GM12878 (cell line): ENCODE data around the gene DNAH2. TPM values are rescaled to one million over a fixed set of nuclear protein-coding genes. Genes with fewer than 3 reads are reported as not detected.

Experiments
- ATAC-seq: fragments of 200-7000 bp; cut with Tn5 transposase; 3 replicates; pipeline ENCODE4 v1.9.1; 2020; ENCODE audit warnings: mild to moderate bottlenecking, moderate library complexity
- BruUV-seq: library from RNA; stranded (reverse); fragments of 400-500 nt; replicated peaks from 2 replicates; lab custom pipeline; 2021; lab: Mats Ljungman, UMichigan
- CTCF ChIA-PET: fragments of 300-600 bp; sonication (Branson Sonifier 250); formaldehyde crosslinking; extraction: SDS; loops from one replicate; lab custom pipeline; 2021; ENCODE audit warnings: inconsistent platforms; lab: Yijun Ruan, JAX
- POLR2A ChIA-PET: fragments of 350-600 bp; formaldehyde crosslinking; extraction: SDS; loops from one replicate; lab custom pipeline; 2021; ENCODE audit warnings: inconsistent platforms; lab: Charles Lee
- RAD21 ChIA-PET: fragments of 300-600 bp; sonication (Branson Sonifier 250); formaldehyde crosslinking; loops from one replicate; lab custom pipeline; 2023; ENCODE audit warnings: antibody characterized with exemption; ENCODE audit not compliant: unreplicated experiment; lab: Charles Lee
- SMC1A ChIA-PET: fragments of 300-600 bp; sonication (Branson Sonifier 250); formaldehyde crosslinking; loops from one replicate; lab custom pipeline; 2023; ENCODE audit not compliant: unreplicated experiment, uncharacterized antibody; lab: Charles Lee
- DNase-seq: peaks from one replicate; pipeline ENCODE4 v3.0.0-alpha.2; 2011; ENCODE audit warnings: low read depth, low spot score
- FAIRE-seq: peaks from 3 replicates; lab custom pipeline; 2011; peaks lifted over from hg19 to GRCh38; lab: Jason Lieb, UNC
- H2AFZ ChIP-seq: 2 replicates; pipeline ENCODE4 v1.6.0; 2011; ENCODE audit warnings: low read depth, low read length, control low read depth; ENCODE audit not compliant: control insufficient read depth
- H3K27ac ChIP-seq: 2 replicates; pipeline ENCODE4 v1.5.1; 2011; ENCODE audit warnings: control low read depth; ENCODE audit not compliant: control insufficient read depth, insufficient read depth
- H3K27me3 ChIP-seq, 2 experiments: replicated peaks in 1 of 2; 2 replicates each; pipeline versions ENCODE4 v1.6.0 to v1.6.1; 2011; ENCODE audit warnings: low read length in 1 of 2; ENCODE audit not compliant: control insufficient read depth in 2 of 2, insufficient read depth in 2 of 2
- H3K36me3 ChIP-seq, 2 experiments: 2 replicates each; pipeline ENCODE4 v1.5.1; 2011; ENCODE audit warnings: low read length in 1 of 2; ENCODE audit not compliant: control insufficient read depth in 2 of 2, insufficient read depth in 2 of 2
- H3K4me1 ChIP-seq: 2 replicates; pipeline ENCODE4 v1.6.1; 2011; ENCODE audit warnings: mild to moderate bottlenecking, low read length, moderate library complexity, mixed read lengths; ENCODE audit not compliant: control insufficient read depth, insufficient read depth
- H3K4me2 ChIP-seq: 2 replicates; pipeline ENCODE4 v1.6.0; 2011; ENCODE audit warnings: control low read depth; ENCODE audit not compliant: control insufficient read depth, insufficient read depth
- H3K4me3 ChIP-seq: fragments of 200-600 bp; sonication (generic); 2 replicates; pipeline ENCODE4 v1.5.1; 2016
- H3K79me2 ChIP-seq: 2 replicates; pipeline ENCODE4 v1.6.0; 2011; ENCODE audit warnings: low read length; ENCODE audit not compliant: control insufficient read depth, insufficient read depth
- H3K9ac ChIP-seq: 2 replicates; pipeline ENCODE4 v1.8.0; 2011; ENCODE audit warnings: low read length, control low read depth, mixed read lengths; ENCODE audit not compliant: control insufficient read depth, insufficient read depth
- H3K9me3 ChIP-seq: replicated peaks from 3 replicates; pipeline ENCODE4 v1.5.1; 2011; ENCODE audit warnings: mild to moderate bottlenecking, low read length; ENCODE audit not compliant: control insufficient read depth, insufficient read depth
- H4K20me1 ChIP-seq: 2 replicates; pipeline ENCODE4 v1.6.0; 2011; ENCODE audit not compliant: control insufficient read depth, insufficient read depth
- EGR1 ChIP-seq, 2 experiments: IDR thresholded peaks; 1 replicate in 1 of 2; 2 replicates in 1 of 2; pipeline ENCODE4 v1.6.1; 2011 to 2012; ENCODE audit warnings: low read depth in 2 of 2, low read length in 2 of 2, borderline replicate concordance in 1 of 2, mild to moderate bottlenecking in 1 of 2, moderate library complexity in 1 of 2
- GATAD2B ChIP-seq: fragments of 450-650 bp; conservative IDR thresholded peaks from 2 replicates; pipeline ENCODE4 v1.6.1; 2017; ENCODE audit warnings: low read depth, mild to moderate bottlenecking, moderate library complexity
- IRF4 ChIP-seq: IDR thresholded peaks from 2 replicates; pipeline ENCODE4 v1.6.1; 2011; ENCODE audit warnings: low read depth, low read length
- TARDBP ChIP-seq: IDR thresholded peaks from 2 replicates; pipeline ENCODE4 v1.6.1; 2016; ENCODE audit warnings: borderline replicate concordance
- WGBS: methylation state at CpG from one replicate; pipeline ENCODE4 v1.1.6; 2016; ENCODE audit warnings: low lambda C conversion rate; ENCODE audit not compliant: insufficient replicate concordance, insufficient coverage; ENCODE audit errors: missing lambda C conversion rate; 5-methylcytosine and 5-hydroxymethylcytosine counted together
- in situ Hi-C: fragments of 300-500 bp; cut with MboI; formaldehyde crosslinking; loops from 9 replicates; pipeline ENCODE4 v1.14.3; 2018; ENCODE audit warnings: mixed read lengths
- intact Hi-C: fragments of 100-400 bp; cut with micrococcal nuclease; formaldehyde crosslinking; loops from one replicate; pipeline ENCODE4 v1.14.2; 2022; ENCODE audit not compliant: unreplicated experiment
- polyA plus RNA-seq, 11 experiments: library from polyadenylated mRNA; depleted of rRNA in 4 of 11; unstranded in 6 of 11; stranded (reverse) in 5 of 11; fragments of >200 nt; fragmentation: Nextera tagmentation in 4 of 11; fragmentation: Illumina TruSeq in 1 of 11; extraction: Ambion mirVana in 4 of 11; extraction: Trizol in 1 of 11; gene quantifications; 1 replicate in 1 of 11; 2 replicates in 10 of 11; pipeline versions ENCODE4 v1.2.1 to v1.2.3, GENCODE V29; 2011 to 2016; ENCODE audit warnings: inconsistent platforms in 2 of 11, missing spikeins in 2 of 11, low read depth in 1 of 11
- total RNA-seq, 4 experiments: library from RNA; depleted of rRNA in 3 of 4; stranded (reverse); fragments of >200 nt in 3 of 4; fragmentation: Illumina TruSeq in 1 of 4; extraction: Trizol in 1 of 4; gene quantifications; 2 replicates each; pipeline versions ENCODE4 v1.2.1 to v1.2.3, GENCODE V29; 2013 to 2021
- TF ChIP-seq, protein P1 (sequence below): fragments of 450-650 bp; IDR thresholded peaks from 2 replicates; pipeline ENCODE4 v1.6.1; 2018; ENCODE audit warnings: borderline replicate concordance, mild to moderate bottlenecking; ENCODE audit not compliant: partially characterized antibody
- TF ChIP-seq, protein P2 (sequence below): fragments of 150-350 bp; IDR thresholded peaks from 2 replicates; pipeline ENCODE4 v1.6.1; 2016; ENCODE audit warnings: low read depth, low read length
- TF ChIP-seq, protein P3 (sequence below): fragments of 450-650 bp; IDR thresholded peaks from 2 replicates; pipeline ENCODE4 v1.6.1; 2017; ENCODE audit warnings: mild to moderate bottlenecking, moderate library complexity
- TF ChIP-seq, protein P4 (sequence below): IDR thresholded peaks from 2 replicates; pipeline ENCODE4 v1.6.1; 2011; ENCODE audit warnings: mild to moderate bottlenecking, low read depth, low read length, moderate library complexity; ENCODE audit not compliant: insufficient replicate concordance

Gene DNAH2
- total and polyA plus RNA-seq, 10 of the 15 experiments (the other 5 are each of a cell fraction or from before 2014, with no cell fraction given): not detected

- Histone ChIP-seq H2AFZ (peak overlapping the region; percentile 51), H4K20me1 (no peaks in the 10 kb centered on the region; the same call in 1 of the 2 replicates), H3K27me3 (no peaks in the 10 kb centered on the region), H3K4me1 (peaks cover 26% of the 10 kb centered on the region), H3K79me2 (peaks cover 41% of the 10 kb centered on the region), H3K4me2 (peak overlapping the region; percentile 100), H3K9ac (peak overlapping the region; percentile 96), H3K9me3 (no peaks in the 10 kb centered on the region), H3K36me3 (peaks cover 5 to 17% of the 10 kb centered on the region in 2 experiments; a peak in 3 of 4 replicates), H3K4me3 (peak overlapping the region; percentile 92), H3K27ac (peak overlapping the region; percentile 95)
- POLR2A ChIA-PET: interaction anchor here (0.8 to 4.1 kb wide), 8 partner anchors 10 to 159 kb away, joined by 3 to 49 read pairs (median 3); partner anchors contain the start of genes CYB5D1, KDM6B and NAA38
- intact Hi-C loops (loop anchor here (1.0 kb wide), 1 partner anchor 9 kb away; no protein-coding TSS in a partner anchor), in situ Hi-C loops (no loop called here)
- SMC1A ChIA-PET: interaction anchor here (0.7 to 1.8 kb wide), 6 partner anchors 10 to 275 kb away, joined by 3 to 22 read pairs (median 4); partner anchors contain the start of gene KDM6B
- ATAC-seq (peak; percentile 73), DNase-seq (peak; percentile 68), FAIRE-seq (peak; percentile 95)
- 1% methylated on average over 63 of the region's 71 CpGs for WGBS
- CTCF ChIA-PET: interaction anchor here (0.6 to 5.7 kb wide), 11 partner anchors 10 to 274 kb away, joined by 3 to 57 read pairs (median 5); partner anchors contain the start of genes CYB5D1, KDM6B, NAA38 and TP53
- BruUV-seq: TSS peak; percentile 73
- RAD21 ChIA-PET: interaction anchor here (0.6 to 3.7 kb wide), 11 partner anchors 10 to 145 kb away, joined by 3 to 36 read pairs (median 4); partner anchors contain the start of genes KDM6B and NAA38
- TF ChIP-seq, protein P1, sequence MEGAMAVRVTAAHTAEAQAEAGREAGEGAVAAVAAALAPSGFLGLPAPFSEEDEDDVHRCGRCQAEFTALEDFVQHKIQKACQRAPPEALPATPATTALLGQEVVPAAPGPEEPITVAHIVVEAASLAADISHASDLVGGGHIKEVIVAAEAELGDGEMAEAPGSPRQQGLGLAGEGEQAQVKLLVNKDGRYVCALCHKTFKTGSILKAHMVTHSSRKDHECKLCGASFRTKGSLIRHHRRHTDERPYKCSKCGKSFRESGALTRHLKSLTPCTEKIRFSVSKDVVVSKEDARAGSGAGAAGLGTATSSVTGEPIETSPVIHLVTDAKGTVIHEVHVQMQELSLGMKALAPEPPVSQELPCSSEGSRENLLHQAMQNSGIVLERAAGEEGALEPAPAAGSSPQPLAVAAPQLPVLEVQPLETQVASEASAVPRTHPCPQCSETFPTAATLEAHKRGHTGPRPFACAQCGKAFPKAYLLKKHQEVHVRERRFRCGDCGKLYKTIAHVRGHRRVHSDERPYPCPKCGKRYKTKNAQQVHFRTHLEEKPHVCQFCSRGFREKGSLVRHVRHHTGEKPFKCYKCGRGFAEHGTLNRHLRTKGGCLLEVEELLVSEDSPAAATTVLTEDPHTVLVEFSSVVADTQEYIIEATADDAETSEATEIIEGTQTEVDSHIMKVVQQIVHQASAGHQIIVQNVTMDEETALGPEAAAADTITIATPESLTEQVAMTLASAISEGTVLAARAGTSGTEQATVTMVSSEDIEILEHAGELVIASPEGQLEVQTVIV: no peak
- TF ChIP-seq, protein P2, sequence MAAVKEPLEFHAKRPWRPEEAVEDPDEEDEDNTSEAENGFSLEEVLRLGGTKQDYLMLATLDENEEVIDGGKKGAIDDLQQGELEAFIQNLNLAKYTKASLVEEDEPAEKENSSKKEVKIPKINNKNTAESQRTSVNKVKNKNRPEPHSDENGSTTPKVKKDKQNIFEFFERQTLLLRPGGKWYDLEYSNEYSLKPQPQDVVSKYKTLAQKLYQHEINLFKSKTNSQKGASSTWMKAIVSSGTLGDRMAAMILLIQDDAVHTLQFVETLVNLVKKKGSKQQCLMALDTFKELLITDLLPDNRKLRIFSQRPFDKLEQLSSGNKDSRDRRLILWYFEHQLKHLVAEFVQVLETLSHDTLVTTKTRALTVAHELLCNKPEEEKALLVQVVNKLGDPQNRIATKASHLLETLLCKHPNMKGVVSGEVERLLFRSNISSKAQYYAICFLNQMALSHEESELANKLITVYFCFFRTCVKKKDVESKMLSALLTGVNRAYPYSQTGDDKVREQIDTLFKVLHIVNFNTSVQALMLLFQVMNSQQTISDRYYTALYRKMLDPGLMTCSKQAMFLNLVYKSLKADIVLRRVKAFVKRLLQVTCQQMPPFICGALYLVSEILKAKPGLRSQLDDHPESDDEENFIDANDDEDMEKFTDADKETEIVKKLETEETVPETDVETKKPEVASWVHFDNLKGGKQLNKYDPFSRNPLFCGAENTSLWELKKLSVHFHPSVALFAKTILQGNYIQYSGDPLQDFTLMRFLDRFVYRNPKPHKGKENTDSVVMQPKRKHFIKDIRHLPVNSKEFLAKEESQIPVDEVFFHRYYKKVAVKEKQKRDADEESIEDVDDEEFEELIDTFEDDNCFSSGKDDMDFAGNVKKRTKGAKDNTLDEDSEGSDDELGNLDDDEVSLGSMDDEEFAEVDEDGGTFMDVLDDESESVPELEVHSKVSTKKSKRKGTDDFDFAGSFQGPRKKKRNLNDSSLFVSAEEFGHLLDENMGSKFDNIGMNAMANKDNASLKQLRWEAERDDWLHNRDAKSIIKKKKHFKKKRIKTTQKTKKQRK: no peak
- 0 out of 3 replicates have a peak, but pooled peaks of 1 of the 2 experiments have one; percentile 25 for TF ChIP-seq EGR1 (IDR thresholded peaks at IDR 0.05; ENCODE audit: borderline replicate concordance in 1 of 2, low read depth in 2 of 2, low read length in 2 of 2)
- no peak for TF ChIP-seq IRF4
- TF ChIP-seq, protein P3, sequence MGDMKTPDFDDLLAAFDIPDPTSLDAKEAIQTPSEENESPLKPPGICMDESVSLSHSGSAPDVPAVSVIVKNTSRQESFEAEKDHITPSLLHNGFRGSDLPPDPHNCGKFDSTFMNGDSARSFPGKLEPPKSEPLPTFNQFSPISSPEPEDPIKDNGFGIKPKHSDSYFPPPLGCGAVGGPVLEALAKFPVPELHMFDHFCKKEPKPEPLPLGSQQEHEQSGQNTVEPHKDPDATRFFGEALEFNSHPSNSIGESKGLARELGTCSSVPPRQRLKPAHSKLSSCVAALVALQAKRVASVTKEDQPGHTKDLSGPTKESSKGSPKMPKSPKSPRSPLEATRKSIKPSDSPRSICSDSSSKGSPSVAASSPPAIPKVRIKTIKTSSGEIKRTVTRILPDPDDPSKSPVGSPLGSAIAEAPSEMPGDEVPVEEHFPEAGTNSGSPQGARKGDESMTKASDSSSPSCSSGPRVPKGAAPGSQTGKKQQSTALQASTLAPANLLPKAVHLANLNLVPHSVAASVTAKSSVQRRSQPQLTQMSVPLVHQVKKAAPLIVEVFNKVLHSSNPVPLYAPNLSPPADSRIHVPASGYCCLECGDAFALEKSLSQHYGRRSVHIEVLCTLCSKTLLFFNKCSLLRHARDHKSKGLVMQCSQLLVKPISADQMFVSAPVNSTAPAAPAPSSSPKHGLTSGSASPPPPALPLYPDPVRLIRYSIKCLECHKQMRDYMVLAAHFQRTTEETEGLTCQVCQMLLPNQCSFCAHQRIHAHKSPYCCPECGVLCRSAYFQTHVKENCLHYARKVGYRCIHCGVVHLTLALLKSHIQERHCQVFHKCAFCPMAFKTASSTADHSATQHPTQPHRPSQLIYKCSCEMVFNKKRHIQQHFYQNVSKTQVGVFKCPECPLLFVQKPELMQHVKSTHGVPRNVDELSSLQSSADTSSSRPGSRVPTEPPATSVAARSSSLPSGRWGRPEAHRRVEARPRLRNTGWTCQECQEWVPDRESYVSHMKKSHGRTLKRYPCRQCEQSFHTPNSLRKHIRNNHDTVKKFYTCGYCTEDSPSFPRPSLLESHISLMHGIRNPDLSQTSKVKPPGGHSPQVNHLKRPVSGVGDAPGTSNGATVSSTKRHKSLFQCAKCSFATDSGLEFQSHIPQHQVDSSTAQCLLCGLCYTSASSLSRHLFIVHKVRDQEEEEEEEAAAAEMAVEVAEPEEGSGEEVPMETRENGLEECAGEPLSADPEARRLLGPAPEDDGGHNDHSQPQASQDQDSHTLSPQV: no peak
- TF ChIP-seq TARDBP: no peak
- TF ChIP-seq, protein P4, sequence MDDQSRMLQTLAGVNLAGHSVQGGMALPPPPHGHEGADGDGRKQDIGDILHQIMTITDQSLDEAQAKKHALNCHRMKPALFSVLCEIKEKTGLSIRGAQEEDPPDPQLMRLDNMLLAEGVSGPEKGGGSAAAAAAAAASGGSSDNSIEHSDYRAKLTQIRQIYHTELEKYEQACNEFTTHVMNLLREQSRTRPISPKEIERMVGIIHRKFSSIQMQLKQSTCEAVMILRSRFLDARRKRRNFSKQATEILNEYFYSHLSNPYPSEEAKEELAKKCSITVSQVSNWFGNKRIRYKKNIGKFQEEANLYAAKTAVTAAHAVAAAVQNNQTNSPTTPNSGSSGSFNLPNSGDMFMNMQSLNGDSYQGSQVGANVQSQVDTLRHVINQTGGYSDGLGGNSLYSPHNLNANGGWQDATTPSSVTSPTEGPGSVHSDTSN: no peak
- TF ChIP-seq GATAD2B: no peak; the same call in 1 of the 2 replicates
Observed at GRCh38 chr17:7844292-7845154, 127.0 kb downstream of the DNAH2 start.
